ENCODE results near the gene LRRN2.

GRCh38 chr1:204688776-204689175 is 3.2 kb upstream of the LRRN2 start:
- TF ChIP-seq POLR2A (IDR thresholded peaks at IDR 0.05; ENCODE audit: low read depth, low read length) (no peak), POLR2AphosphoS5 (IDR thresholded peaks at IDR 0.05; ENCODE audit: low read depth, low read length) (no peak), TAF1 (IDR thresholded peaks at IDR 0.05; ENCODE audit: low read depth, low read length) (no peak), SPI1 (IDR thresholded peaks at IDR 0.05; ENCODE audit: low read depth, low read length) (no peak), PAX5 (IDR thresholded peaks at IDR 0.05; ENCODE audit: insufficient read depth, low read length, severe bottlenecking) (no peak), POU2F2 (IDR thresholded peaks at IDR 0.05; ENCODE audit: low read depth, low read length) (no peak)

Measured in GM12891 (cell line).